ENCODE data around the gene GNAT2. TPM values are rescaled to one million over a fixed set of nuclear protein-coding genes. Genes with fewer than 3 reads are reported as not detected.

The GNAT2 gene
- total RNA-seq, 5 donors from 2014 or later (not counting 1 experiment from before 2014, with no cell fraction given) = not detected

DNA sequence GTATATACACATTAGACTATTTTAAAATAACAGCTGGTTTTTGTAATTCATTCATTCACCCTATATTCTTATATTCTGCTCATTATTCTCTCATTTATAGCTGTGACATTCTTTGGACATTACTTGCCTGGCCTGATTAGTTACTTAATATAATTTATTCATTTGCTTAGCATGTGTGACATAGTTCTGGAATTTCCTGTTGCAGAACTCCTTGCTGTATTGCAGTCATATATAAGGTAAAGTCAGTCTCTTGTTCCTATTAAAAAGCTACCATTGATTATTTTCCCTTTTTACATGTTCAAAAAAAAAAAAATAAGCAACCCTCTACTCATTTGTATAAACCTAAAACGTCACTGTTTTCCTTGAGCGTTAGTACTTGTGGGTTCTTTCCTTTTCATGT lies 23.9 kb downstream of the GNAT2 start:
- ChIA-PET POLR2A (no interaction called here), CTCF (interaction anchor here in 1 of 2 donors (0.7 kb wide), 1 partner anchor 60 kb away, joined by 3 read pairs; the partner anchor contains the start of gene GSTM4)
- Histone ChIP-seq H3K27ac (ENCODE audit: low read length) (no peak overlapping the region), H3K4me3 (ENCODE audit: control insufficient read depth in 1 of 2, extremely low read depth in 1 of 2, low read length in 1 of 2) (no peak overlapping the region), H3K36me3 (ENCODE audit: control insufficient read depth in 2 of 2, extremely low read depth in 1 of 2, insufficient read depth in 1 of 2, low read length in 1 of 2) (peaks cover 0 to 42% of the 10 kb centered on the region in 2 donors), H3K27me3 (replicated peaks in 1 of 2; ENCODE audit: control insufficient read depth in 2 of 2, extremely low read depth in 1 of 2, insufficient read depth in 2 of 2, low read length in 1 of 2) (no peaks in the 10 kb centered on the region), H3K4me1 (ENCODE audit: control insufficient read depth in 1 of 2, extremely low read depth in 1 of 2, insufficient read depth in 2 of 2, low read length in 2 of 2) (no peaks in the 10 kb centered on the region), H3K9me3 (no peaks in the 10 kb centered on the region)
- WGBS (ENCODE audit: insufficient coverage) = no CpG with 5 or more reads among the region's 2 CpGs
- ATAC-seq (replicated peaks in 1 of 4) (no peak), DNase-seq (no peak)
- Mint-ChIP-seq H3K4me1 (peaks cover 0 to 5% (median 2%) of the 10 kb centered on the region in 3 donors), H3K36me3 (peaks cover 45% of the 10 kb centered on the region), H3K9me3 (no peaks in the 10 kb centered on the region), H3K27ac (no peak overlapping the region), H3K4me3 (no peak overlapping the region), H3K27me3 (no peaks in the 10 kb centered on the region)

DNA sequence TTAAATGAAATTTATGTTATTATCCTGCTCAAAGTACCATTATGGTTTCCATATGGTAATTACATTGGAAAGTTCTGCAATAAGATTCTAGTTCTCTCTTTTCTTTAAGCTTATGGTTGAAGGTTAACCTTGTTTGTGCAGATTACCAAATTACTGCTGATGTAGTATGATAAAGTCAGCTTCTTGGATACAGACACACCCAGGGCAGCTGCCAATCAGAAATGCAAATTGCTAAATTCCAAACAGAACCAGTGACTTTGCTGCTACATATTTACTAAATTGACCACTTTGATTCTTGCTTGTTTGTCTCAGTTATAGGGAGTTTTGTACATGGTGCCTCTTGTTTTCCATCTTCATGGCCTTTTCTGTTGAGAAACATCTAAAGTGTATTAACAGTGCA lies 26.5 kb downstream of the GNAT2 start:
- no peaks in the 10 kb centered on the region for H3K27me3 Mint-ChIP-seq
- no peaks in the 10 kb centered on the region for H3K9me3 Mint-ChIP-seq
- no peak for DNase-seq
- peaks cover 52% of the 10 kb centered on the region for H3K36me3 Mint-ChIP-seq
- H3K27ac Mint-ChIP-seq = no peak overlapping the region
- CTCF ChIA-PET = no interaction called here
- H3K4me1 Mint-ChIP-seq = peaks cover 0 to 11% (median 0%) of the 10 kb centered on the region in 3 donors
- Histone ChIP-seq H3K27me3 (replicated peaks in 1 of 2; ENCODE audit: control insufficient read depth in 2 of 2, extremely low read depth in 1 of 2, insufficient read depth in 2 of 2, low read length in 1 of 2) (no peaks in the 10 kb centered on the region), H3K4me1 (ENCODE audit: control insufficient read depth in 1 of 2, extremely low read depth in 1 of 2, insufficient read depth in 2 of 2, low read length in 2 of 2) (no peaks in the 10 kb centered on the region), H3K4me3 (ENCODE audit: control insufficient read depth in 1 of 2, extremely low read depth in 1 of 2, low read length in 1 of 2) (no peak overlapping the region), H3K9me3 (no peaks in the 10 kb centered on the region), H3K27ac (ENCODE audit: low read length) (no peak overlapping the region), H3K36me3 (ENCODE audit: control insufficient read depth in 2 of 2, extremely low read depth in 1 of 2, insufficient read depth in 1 of 2, low read length in 1 of 2) (peaks cover 0 to 56% of the 10 kb centered on the region in 2 donors)
- ATAC-seq (replicated peaks in 1 of 4) = no peak
- H3K4me3 Mint-ChIP-seq = no peak overlapping the region
- POLR2A ChIA-PET = no interaction called here

DNA sequence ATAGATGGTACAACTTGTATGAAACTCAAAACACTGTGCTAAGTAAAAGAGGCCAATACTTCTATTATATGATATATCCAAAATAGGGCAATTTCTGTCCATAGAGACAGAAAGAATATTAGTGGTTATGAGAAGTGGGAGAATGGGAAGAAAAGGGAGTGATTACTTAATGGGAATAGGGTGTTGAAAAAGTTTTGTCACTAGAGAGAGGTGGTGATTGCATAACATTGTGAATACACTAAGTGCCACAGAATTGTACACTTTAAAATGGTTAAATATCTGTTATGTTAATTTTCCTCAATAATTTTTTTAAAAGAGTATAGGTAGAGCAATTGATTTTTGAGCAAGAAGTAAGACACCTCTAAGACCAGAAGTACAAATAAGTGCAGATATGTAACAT lies 29.7 kb downstream of the GNAT2 start:
- Mint-ChIP-seq H3K27me3 (no peaks in the 10 kb centered on the region), H3K27ac (peak overlapping the region in 1 of 2 donors; percentile 15), H3K9me3 (no peaks in the 10 kb centered on the region), H3K4me3 (no peak overlapping the region), H3K4me1 (peaks cover 0 to 13% (median 0%) of the 10 kb centered on the region in 3 donors), H3K36me3 (peaks cover 67% of the 10 kb centered on the region)
- Histone ChIP-seq H3K4me3 (ENCODE audit: control insufficient read depth in 1 of 2, extremely low read depth in 1 of 2, low read length in 1 of 2) (no peak overlapping the region), H3K27ac (ENCODE audit: low read length) (no peak overlapping the region), H3K36me3 (ENCODE audit: control insufficient read depth in 2 of 2, extremely low read depth in 1 of 2, insufficient read depth in 1 of 2, low read length in 1 of 2) (peaks cover 0 to 77% of the 10 kb centered on the region in 2 donors), H3K27me3 (replicated peaks in 1 of 2; ENCODE audit: control insufficient read depth in 2 of 2, extremely low read depth in 1 of 2, insufficient read depth in 2 of 2, low read length in 1 of 2) (no peaks in the 10 kb centered on the region), H3K4me1 (ENCODE audit: control insufficient read depth in 1 of 2, extremely low read depth in 1 of 2, insufficient read depth in 2 of 2, low read length in 2 of 2) (no peaks in the 10 kb centered on the region), H3K9me3 (no peaks in the 10 kb centered on the region)
- ChIA-PET CTCF (interaction anchor here in 1 of 2 donors (1.1 kb wide), 1 partner anchor 24 kb away, joined by 3 read pairs; no protein-coding TSS in a partner anchor), POLR2A (no interaction called here)
- DNase-seq = no peak
- no peak for ATAC-seq (replicated peaks in 1 of 4)

DNA sequence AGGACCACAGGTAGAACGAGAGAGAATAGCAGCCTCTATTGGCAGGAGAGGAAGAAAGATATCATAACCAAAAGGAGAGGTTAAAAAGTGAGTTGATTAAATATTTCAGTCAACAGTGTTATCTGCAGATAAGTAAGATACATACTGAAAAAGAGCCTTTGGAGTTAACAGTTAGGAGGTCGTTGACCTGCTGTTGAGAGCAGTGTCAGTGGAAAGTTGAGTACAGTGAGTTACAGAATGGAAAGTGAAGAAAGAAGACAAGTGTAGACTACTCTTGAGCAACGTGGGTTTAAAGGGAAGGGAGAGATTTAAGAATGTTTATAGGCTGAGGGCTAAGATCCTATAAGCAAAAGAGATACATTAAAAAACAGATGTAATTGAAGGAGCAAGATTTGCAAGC lies 30.2 kb downstream of the GNAT2 start:
- DNase-seq = no peak
- ChIA-PET POLR2A (no interaction called here), CTCF (no interaction called here)
- WGBS (ENCODE audit: insufficient coverage) = 77% methylated on average over 3 of the region's 3 CpGs
- Histone ChIP-seq H3K4me1 (ENCODE audit: control insufficient read depth in 1 of 2, extremely low read depth in 1 of 2, insufficient read depth in 2 of 2, low read length in 2 of 2) (no peaks in the 10 kb centered on the region), H3K27ac (ENCODE audit: low read length) (no peak overlapping the region), H3K36me3 (ENCODE audit: control insufficient read depth in 2 of 2, extremely low read depth in 1 of 2, insufficient read depth in 1 of 2, low read length in 1 of 2) (peaks cover 0 to 82% of the 10 kb centered on the region in 2 donors), H3K9me3 (no peaks in the 10 kb centered on the region), H3K27me3 (replicated peaks in 1 of 2; ENCODE audit: control insufficient read depth in 2 of 2, extremely low read depth in 1 of 2, insufficient read depth in 2 of 2, low read length in 1 of 2) (no peaks in the 10 kb centered on the region), H3K4me3 (ENCODE audit: control insufficient read depth in 1 of 2, extremely low read depth in 1 of 2, low read length in 1 of 2) (no peak overlapping the region)
- Mint-ChIP-seq H3K9me3 (no peaks in the 10 kb centered on the region), H3K4me1 (peaks cover 0 to 17% (median 0%) of the 10 kb centered on the region in 3 donors), H3K4me3 (no peak overlapping the region), H3K36me3 (peaks cover 66% of the 10 kb centered on the region), H3K27me3 (no peaks in the 10 kb centered on the region), H3K27ac (no peak overlapping the region)
- no peak for ATAC-seq (replicated peaks in 1 of 4)

DNA sequence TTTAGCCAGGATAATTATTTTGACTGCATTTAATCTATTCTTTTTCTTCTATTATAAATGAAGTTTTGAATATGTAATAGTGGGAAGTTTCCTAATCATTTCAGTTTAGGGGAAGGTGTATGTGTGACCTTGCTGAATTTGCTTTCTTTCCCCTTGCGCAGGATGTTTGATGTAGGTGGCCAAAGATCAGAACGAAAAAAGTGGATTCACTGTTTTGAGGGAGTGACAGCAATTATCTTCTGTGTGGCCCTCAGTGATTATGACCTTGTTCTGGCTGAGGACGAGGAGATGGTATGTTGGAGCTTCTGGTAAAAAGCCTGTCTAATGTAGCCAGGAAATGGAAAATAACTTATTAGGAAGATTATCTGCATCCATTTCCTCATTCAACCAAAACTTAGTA lies 33.4 kb downstream of the GNAT2 start:
- no peak overlapping the region for H3K4me3 ChIP-seq (ENCODE audit: control insufficient read depth in 1 of 2, extremely low read depth in 1 of 2, low read length in 1 of 2)
- POLR2A ChIA-PET = no interaction called here
- Mint-ChIP-seq H3K9me3 (no peaks in the 10 kb centered on the region), H3K4me1 (peaks cover 0 to 17% (median 0%) of the 10 kb centered on the region in 3 donors), H3K36me3 (peaks cover 60% of the 10 kb centered on the region), H3K27me3 (no peaks in the 10 kb centered on the region), H3K27ac (no peak overlapping the region), H3K4me3 (no peak overlapping the region)
- H3K27ac ChIP-seq (ENCODE audit: low read length) = no peak overlapping the region
- no peaks in the 10 kb centered on the region for H3K4me1 ChIP-seq (ENCODE audit: control insufficient read depth in 1 of 2, extremely low read depth in 1 of 2, insufficient read depth in 2 of 2, low read length in 2 of 2)
- no CpG with 5 or more reads among the region's 3 CpGs for WGBS (ENCODE audit: insufficient coverage)
- CTCF ChIA-PET = no interaction called here
- H3K36me3 ChIP-seq (ENCODE audit: control insufficient read depth in 2 of 2, extremely low read depth in 1 of 2, insufficient read depth in 1 of 2, low read length in 1 of 2) = peaks cover 0 to 77% of the 10 kb centered on the region in 2 donors
- DNase-seq (no peak), ATAC-seq (replicated peaks in 1 of 4) (no peak)
- no peaks in the 10 kb centered on the region for H3K9me3 ChIP-seq
- no peaks in the 10 kb centered on the region for H3K27me3 ChIP-seq (replicated peaks in 1 of 2; ENCODE audit: control insufficient read depth in 2 of 2, extremely low read depth in 1 of 2, insufficient read depth in 2 of 2, low read length in 1 of 2)

DNA sequence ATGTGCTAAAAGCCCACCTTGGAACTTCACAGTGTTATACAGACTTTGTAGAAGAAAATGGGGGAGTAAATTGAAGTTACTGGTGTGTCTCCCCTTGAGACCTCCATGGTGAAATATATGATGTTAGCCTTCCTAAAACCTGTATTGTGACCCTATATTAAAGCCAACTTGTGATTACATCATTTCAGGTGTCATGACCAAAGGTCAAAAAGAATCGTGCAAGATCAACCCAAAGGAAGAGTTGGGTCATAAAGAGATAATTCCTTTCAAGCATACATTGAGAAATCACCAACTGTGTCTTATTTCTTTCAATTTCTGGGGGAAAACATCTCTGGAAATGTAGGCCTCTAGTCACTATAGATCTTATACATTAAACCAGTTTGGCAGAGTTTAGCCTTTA lies 34.6 kb downstream of the GNAT2 start:
- Histone ChIP-seq H3K4me3 (ENCODE audit: control insufficient read depth in 1 of 2, extremely low read depth in 1 of 2, low read length in 1 of 2) (no peak overlapping the region), H3K27me3 (replicated peaks in 1 of 2; ENCODE audit: control insufficient read depth in 2 of 2, extremely low read depth in 1 of 2, insufficient read depth in 2 of 2, low read length in 1 of 2) (no peaks in the 10 kb centered on the region), H3K27ac (ENCODE audit: low read length) (no peak overlapping the region), H3K4me1 (ENCODE audit: control insufficient read depth in 1 of 2, extremely low read depth in 1 of 2, insufficient read depth in 2 of 2, low read length in 2 of 2) (no peaks in the 10 kb centered on the region), H3K9me3 (no peaks in the 10 kb centered on the region), H3K36me3 (ENCODE audit: control insufficient read depth in 2 of 2, extremely low read depth in 1 of 2, insufficient read depth in 1 of 2, low read length in 1 of 2) (peaks cover 0 to 82% of the 10 kb centered on the region in 2 donors)
- peaks cover 65% of the 10 kb centered on the region for H3K36me3 Mint-ChIP-seq
- WGBS (ENCODE audit: insufficient coverage) = no CpG with 5 or more reads among the region's 1 CpG
- ATAC-seq (replicated peaks in 1 of 4) (no peak), DNase-seq (no peak)
- no peak overlapping the region for H3K27ac Mint-ChIP-seq
- H3K4me1 Mint-ChIP-seq = peaks cover 0 to 17% (median 0%) of the 10 kb centered on the region in 3 donors
- ChIA-PET POLR2A (no interaction called here), CTCF (no interaction called here)
- no peaks in the 10 kb centered on the region for H3K27me3 Mint-ChIP-seq
- no peaks in the 10 kb centered on the region for H3K9me3 Mint-ChIP-seq
- no peak overlapping the region for H3K4me3 Mint-ChIP-seq

DNA sequence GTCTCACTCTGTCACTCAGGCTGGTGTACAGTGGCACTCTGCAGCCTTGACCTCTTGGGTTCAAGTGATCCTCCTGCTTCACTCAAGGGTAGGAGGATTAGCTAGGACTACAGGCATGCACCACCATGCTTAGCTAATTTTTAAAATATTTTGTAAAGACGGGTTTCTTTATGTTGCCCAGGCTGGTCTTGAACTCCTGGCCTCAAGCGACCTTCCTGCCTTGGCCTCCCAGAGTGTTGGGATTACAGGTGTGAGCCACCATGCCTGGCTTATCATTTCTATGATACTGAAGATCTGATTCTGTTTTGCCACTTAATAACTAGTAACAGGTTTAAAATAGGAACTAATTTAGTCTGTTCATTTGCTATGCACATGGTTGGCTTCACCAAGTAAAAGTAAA lies 37.4 kb downstream of the GNAT2 start:
- no peak for DNase-seq
- Histone ChIP-seq H3K9me3 (no peaks in the 10 kb centered on the region), H3K27ac (ENCODE audit: low read length) (no peak overlapping the region), H3K36me3 (ENCODE audit: control insufficient read depth in 2 of 2, extremely low read depth in 1 of 2, insufficient read depth in 1 of 2, low read length in 1 of 2) (peaks cover 0 to 73% of the 10 kb centered on the region in 2 donors), H3K4me3 (ENCODE audit: control insufficient read depth in 1 of 2, extremely low read depth in 1 of 2, low read length in 1 of 2) (no peak overlapping the region), H3K4me1 (ENCODE audit: control insufficient read depth in 1 of 2, extremely low read depth in 1 of 2, insufficient read depth in 2 of 2, low read length in 2 of 2) (no peaks in the 10 kb centered on the region), H3K27me3 (replicated peaks in 1 of 2; ENCODE audit: control insufficient read depth in 2 of 2, extremely low read depth in 1 of 2, insufficient read depth in 2 of 2, low read length in 1 of 2) (no peaks in the 10 kb centered on the region)
- Mint-ChIP-seq H3K36me3 (peaks cover 54% of the 10 kb centered on the region), H3K4me3 (no peak overlapping the region), H3K9me3 (no peaks in the 10 kb centered on the region), H3K27me3 (no peaks in the 10 kb centered on the region), H3K27ac (no peak overlapping the region), H3K4me1 (peaks cover 0 to 15% (median 0%) of the 10 kb centered on the region in 3 donors)
- no peak for ATAC-seq (replicated peaks in 1 of 4)
- 90% methylated on average over 2 of the region's 2 CpGs for WGBS (ENCODE audit: insufficient coverage)
- POLR2A ChIA-PET = interaction anchor here in 1 of 2 donors (0.8 kb wide), 1 partner anchor 490 kb away, joined by 8 read pairs; no protein-coding TSS in a partner anchor
- CTCF ChIA-PET = no interaction called here
